ENCODE data around the gene SV2A.

Gene SV2A

GRCh38 chr1:149932474-149932873, 14.8 kb upstream of the SV2A start:
- no peak for FAIRE-seq
- DNase-seq (ENCODE audit: extremely low spot score, insufficient read length, low read depth), result no peak

- FAIRE-seq (no peak), DNase-seq (ENCODE audit: extremely low spot score, insufficient read length, low read depth) (no peak)
Measured at GRCh38 chr1:149931212-149931790, 13.7 kb upstream of the SV2A start.

DNA sequence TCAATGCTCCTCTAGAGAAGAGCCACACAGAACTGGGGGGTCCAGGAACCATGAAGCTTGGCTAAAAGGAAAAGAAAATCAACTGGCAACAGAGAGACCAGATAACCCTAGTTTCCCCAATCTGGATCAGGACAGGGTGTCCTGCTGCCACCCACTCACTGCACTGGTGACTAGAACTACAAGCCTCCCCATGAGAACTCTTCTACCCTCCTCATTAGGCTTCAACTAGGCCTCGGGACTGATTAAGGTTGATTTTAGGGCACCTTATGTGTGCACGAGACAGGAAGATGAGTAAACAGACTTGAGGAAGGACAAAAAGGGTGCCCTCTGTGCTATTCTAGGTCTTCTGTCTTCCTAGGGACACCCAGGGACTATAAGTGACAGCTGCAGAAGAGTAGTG, 12.2 kb upstream of the SV2A start:
- FAIRE-seq (no peak), DNase-seq (ENCODE audit: extremely low spot score, insufficient read length, low read depth) (no peak)

DNA sequence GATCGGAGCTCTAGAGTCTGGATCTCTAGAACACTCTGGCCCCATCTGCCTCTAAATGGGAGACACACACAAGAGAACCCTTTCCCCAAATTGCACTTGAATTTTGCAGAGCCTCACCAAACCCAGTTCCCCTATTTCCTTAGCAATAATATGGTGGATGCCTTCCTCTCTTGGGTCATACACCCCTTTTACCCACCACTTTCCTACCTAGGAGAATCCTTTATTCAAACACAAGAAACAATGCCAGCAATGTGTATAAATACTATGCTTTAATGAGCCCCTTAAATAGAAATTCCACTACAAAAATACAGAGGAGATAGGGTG, 10.7 kb upstream of the SV2A start:
- DNase-seq (ENCODE audit: extremely low spot score, insufficient read length, low read depth) (no peak), FAIRE-seq (no peak)

- FAIRE-seq (peak; percentile 91), DNase-seq (ENCODE audit: extremely low spot score, insufficient read length, low read depth) (peak; percentile 81)
Measured at GRCh38 chr1:149927563-149928400, 10.1 kb upstream of the SV2A start, which contains the start of gene SF3B4. Gene SF3B4 (minus strand): TSS chr1:149927803. CDS start chr1:149927759, 44 bp downstream.

- no peak for DNase-seq (ENCODE audit: extremely low spot score, insufficient read length, low read depth)
- no peak for FAIRE-seq
Measured at GRCh38 chr1:149927056-149927562, 9.5 kb upstream of the SV2A start.

DNA sequence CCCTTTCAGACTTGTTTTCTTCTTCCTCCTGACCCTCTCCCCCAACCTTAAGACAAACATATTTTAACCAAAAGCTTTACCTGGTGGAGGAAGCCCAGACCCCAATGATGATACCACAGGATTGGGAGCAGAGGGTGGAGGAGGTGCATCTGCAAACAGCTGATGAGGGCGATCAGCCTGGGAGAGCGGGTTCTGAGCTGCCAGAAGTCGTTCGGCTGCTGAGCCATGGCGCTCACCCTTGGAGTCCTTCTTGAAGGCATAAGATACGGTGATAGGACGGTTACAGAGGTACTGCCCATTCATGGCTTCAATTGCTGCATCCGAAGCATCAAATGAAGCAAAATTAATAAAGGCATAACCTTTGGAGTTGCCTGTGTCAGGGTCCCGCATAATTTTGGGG, 8.7 kb upstream of the SV2A start:
- no peak for FAIRE-seq
- no peak for DNase-seq (ENCODE audit: extremely low spot score, insufficient read length, low read depth)

DNA sequence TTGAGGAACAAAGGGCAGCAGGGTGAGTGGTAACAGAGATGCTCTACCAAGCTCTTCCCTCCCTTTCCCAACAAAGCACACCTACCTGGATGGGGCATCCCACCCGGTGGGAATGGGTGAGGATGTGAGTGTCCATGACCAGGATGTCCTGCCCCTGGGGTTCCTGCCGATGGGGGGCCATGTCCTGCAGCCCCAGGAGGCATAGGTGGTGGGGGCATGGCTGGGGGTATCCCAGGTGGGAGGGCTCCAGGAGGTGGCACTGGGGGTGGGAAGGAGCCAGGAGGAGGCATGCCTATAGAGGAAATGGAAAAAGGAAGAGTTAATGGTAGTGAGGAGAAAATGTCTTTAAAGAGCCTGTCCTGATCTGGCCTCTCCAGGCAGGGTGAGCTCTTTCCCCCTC, 8.1 kb upstream of the SV2A start:
- FAIRE-seq, result no peak

GRCh38 chr1:149925345-149925744, 7.7 kb upstream of the SV2A start:
- DNase-seq (ENCODE audit: extremely low spot score, insufficient read length, low read depth), result no peak
- no peak for FAIRE-seq

More for the DNA sequence above, 8.1 kb upstream of the SV2A start:
- DNase-seq (ENCODE audit: extremely low spot score, insufficient read length, low read depth), result no peak

DNA sequence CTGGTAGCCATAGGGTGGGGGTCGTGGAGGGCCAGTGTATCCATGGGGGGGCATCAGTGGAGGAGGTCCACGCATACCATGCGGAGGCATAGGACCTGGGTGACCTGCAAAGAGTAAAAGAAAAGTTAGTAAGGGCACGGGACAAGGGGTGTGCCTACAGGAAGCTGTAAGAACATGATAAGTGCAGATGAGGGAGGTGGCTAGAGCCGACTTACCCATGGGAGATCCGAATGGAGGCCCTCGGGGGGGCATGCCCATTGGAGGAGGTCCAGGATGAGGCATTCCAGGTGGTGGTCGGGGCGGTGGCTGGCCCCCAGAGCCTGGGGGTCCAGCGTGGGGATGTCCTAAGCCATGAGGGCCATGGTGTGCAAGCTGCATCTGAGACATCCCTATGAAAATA, 6.0 kb upstream of the SV2A start:
- no peak for FAIRE-seq
- no peak for DNase-seq (ENCODE audit: extremely low spot score, insufficient read length, low read depth)

GRCh38 chr1:149916898-149917252, 769 bp downstream of the SV2A start:
- DNase-seq (ENCODE audit: extremely low spot score, insufficient read length, low read depth) (no peak), FAIRE-seq (no peak)

GRCh38 chr1:149916193-149916897, 1.3 kb downstream of the SV2A start:
- DNase-seq (ENCODE audit: extremely low spot score, insufficient read length, low read depth), result no peak
- no peak for FAIRE-seq

GRCh38 chr1:149915429-149916192, 2.0 kb downstream of the SV2A start:
- FAIRE-seq (no peak), DNase-seq (ENCODE audit: extremely low spot score, insufficient read length, low read depth) (no peak)

DNA sequence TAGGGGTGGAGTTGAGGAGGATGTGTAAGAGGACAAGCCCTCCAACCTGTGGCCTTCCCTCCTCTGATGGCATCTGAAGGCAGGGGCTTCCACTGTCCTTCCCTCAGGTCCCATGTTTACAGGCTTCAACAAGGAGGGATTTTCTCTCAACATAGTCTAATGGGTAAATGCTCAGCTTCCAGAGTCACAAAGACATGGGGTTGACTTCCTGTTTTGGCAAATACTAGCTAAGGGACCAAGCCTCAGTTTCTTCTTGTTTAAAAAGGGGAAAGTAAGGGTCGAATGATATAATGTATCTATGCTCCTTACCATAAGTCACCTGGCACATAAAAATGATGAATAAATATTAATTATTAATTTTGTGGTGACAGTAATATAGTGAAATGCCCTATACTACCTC, 3.1 kb downstream of the SV2A start:
- DNase-seq (ENCODE audit: extremely low spot score, insufficient read length, low read depth) (no peak), FAIRE-seq (no peak)

- no peak for FAIRE-seq
- DNase-seq (ENCODE audit: extremely low spot score, insufficient read length, low read depth), result no peak
Measured at GRCh38 chr1:149906570-149907075, 11.0 kb downstream of the SV2A start.

DNA sequence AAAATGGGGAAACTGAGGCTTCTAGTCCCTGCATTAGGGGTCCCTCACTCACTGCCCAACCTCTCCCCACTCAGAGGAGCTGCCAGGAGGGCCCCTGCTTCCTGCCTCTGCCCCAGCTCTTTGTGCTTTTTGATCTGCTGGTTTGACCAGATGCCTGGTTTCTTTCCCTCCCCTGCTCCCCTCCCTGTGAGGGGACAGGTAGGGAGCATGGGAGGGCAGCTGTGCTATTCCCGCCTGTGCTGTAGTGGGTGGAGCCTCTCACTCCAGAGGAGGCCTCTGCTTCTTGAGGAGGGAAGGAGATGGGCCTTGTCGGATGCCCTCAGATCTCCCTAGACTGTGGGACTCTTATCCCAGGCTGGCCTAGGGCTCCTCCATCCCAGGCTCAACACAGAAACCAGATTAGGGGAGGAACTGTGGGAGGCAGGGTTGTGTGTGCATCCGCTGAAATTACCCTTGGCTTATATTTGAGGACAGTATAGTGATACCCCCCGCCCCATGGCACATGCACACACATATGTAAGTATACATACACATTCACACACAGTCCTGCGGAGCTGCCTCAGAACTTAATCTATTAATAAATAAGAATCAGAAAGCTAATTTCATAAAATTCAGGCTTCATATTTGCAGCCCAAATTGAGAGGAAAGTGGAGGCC, 13.7 kb downstream of the SV2A start:
- FAIRE-seq (no peak), DNase-seq (ENCODE audit: extremely low spot score, insufficient read length, low read depth) (no peak)

DNA sequence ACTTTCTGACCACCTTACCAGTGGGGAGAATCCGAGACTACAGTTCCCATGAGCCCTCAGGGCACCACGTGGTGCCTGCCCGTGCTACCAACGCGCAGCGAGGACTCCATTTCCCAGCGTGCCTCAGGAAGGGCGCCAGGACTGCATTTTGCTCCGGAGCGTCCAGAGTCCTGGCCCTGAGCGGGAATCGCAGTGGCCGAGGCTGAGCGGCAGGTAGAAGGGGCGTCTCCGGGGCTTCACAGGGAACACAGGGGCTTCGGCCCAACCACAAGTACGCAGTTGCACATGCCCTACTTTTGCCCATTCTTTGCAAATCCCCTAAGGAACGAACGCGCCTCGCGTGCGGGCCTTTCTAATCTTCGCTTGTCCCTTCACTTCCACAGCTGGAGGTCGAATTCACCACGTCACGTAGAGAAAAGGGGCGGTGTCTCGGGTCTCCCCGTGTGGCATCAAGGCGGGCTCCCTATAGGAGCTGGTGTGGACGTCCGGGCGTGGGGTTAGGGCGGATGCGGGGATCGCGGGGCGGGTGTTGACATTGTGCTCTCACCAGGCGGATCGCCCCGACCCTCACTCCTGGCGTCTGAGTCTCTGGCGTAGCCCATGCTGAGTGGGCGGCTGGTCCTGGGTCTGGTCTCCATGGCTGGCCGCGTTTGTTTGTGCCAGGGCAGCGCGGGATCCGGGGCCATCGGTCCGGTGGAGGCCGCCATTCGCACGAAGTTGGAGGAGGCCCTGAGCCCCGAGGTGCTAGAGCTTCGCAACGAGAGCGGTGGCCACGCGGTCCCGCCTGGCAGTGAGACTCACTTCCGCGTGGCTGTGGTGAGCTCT, 18.0 kb downstream of the SV2A start, which contains the start of gene BOLA1:
Gene BOLA1 (plus strand): TSS at position 109 of the 825 bp plus-strand sequence. CDS start 492 bp downstream, at position 601.
- peak; percentile 91 for DNase-seq (ENCODE audit: extremely low spot score, insufficient read length, low read depth)

DNA sequence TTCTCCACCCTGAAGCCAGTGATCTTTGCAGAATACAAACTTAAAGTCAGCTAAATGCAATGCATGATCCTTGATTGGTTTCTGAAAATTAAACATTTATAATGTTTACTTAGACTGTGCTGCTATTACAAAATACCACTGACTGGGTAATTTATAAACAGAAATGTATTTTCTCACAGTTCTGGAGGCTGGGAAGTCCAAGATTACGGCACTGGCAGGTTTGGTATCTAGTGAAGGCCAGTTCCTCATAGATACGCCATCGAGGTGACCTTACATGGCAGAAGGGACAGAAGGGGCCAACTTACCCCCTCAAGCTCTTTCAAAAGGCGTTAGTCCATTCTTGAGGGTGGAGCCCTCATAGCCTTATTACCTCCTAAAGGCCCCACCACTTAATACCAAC, 21.1 kb downstream of the SV2A start:
- FAIRE-seq (no peak), DNase-seq (ENCODE audit: extremely low spot score, insufficient read length, low read depth) (no peak)

More for the DNA sequence above, 18.0 kb downstream of the SV2A start, which contains the start of gene BOLA1:
- FAIRE-seq, result peak; percentile 99

GRCh38 chr1:149888999-149889289, 28.7 kb downstream of the SV2A start:
- no peak for FAIRE-seq

More at GRCh38 chr1:149888999-149889289, 28.7 kb downstream of the SV2A start:
- DNase-seq (ENCODE audit: extremely low spot score, insufficient read length, low read depth), result no peak
